Head of caudate nucleus (tissue), 42 donors: ENCODE measurements around the gene B9D1.

Source experiments
- DNase-seq, 42 donors: peaks; one replicate each; pipeline versions ENCODE4 v3.0.0 to v3.0.0-alpha.2; 2020 to 2021; ENCODE audit warnings: mixed read lengths in 7 of 42
- intact Hi-C: fragments of 100-400 bp; cut with DNase I; formaldehyde crosslinking; loops from one replicate; pipeline ENCODE4 v1.15.0; 2022

B9D1 gene

DNA sequence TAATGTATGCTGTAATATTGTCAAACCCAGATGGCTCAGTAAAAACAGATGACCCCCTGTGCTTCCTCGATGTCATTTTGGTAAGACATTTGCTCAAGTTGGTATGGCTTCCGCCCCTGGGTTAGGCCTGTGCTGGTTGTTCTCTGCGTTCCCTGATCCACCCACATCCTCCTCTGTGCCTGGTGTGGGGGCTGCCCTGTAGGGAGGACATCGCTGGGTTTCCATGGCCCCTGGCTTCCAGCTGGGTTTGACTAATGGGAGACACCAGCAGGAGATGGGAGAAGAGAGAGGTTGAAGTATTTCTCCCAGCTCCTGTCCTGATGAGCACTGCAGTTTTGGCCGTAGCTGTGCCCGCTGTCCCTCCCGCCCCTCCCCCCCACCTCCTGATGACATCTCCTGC lies 28.9 kb upstream of the B9D1 start:
- peak in 2 of 42 donors; percentile 8 to 13 for DNase-seq

DNA sequence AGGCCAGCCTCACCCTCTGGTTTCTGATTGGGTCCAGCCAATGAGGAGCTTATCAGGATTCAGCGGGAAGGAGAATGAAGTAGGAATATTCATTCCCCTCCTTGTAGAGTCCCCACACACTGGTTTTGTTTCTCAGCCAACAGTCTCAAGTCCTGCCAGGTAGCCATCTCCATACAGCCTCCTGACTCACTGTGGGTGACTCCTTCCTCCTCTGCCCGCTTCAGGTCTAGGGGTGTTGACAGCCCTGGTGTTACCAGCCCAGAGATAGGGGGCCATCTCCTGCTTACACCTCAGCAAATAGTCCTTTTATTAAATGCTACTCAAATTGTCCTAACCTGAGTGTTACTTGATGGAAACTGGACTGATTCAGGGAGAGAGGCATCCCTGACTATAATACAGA lies 28.4 kb upstream of the B9D1 start:
- intact Hi-C loops, result no loop called here
- DNase-seq, result peak in 3 of 42 donors; percentile 0 to 13 (median 5)

More for the DNA sequence above, 28.9 kb upstream of the B9D1 start:
- intact Hi-C loops, result no loop called here

DNA sequence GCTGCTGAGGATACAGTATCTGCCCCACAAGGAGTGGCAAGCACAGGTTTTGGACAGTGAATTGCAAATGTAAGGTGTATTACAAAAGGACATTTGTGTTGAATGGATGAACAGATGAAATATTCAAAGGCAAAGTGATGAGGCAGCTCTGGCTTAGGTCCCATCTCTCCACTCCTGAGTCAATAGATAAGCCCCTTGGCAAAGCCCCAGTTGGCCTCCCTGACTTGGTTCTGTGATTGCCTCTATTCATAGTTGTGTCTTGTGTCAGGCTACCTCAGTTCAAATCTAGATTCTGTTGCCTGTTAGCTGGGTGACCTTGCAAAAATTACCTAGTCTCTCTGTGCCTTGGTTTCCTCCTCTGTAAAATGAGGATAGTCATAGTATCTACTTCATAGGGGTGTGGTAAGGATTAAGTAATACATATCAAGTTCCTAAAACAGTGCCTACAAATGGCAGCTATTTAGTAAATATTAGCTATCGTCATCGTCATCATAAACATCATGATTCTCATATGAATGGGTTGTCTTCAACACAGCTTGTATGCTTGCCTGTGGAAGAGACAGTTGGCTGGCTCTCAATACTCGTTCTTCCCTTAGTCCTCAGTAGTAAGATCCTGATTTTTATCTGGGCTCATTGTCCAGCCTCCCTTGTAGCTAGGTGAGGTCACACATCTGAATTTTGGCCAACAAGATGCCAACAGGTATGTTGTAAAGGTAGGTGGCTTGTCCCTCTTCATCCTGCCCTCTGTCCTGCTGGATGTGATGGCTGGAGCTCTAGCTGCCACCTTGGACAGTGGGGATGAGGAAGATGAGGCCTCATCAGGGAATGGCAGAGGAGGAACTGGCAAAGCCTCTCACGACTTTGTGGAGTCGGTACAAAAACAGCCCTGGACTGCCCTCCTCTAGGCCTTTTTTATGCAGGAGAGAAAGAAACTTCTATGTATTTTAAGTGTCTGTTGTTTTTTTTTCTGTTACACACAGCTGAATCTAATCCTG lies 26.6 kb upstream of the B9D1 start:
- DNase-seq, result peak in 3 of 42 donors; percentile 10 to 20 (median 12)
- intact Hi-C loops, result no loop called here

DNA sequence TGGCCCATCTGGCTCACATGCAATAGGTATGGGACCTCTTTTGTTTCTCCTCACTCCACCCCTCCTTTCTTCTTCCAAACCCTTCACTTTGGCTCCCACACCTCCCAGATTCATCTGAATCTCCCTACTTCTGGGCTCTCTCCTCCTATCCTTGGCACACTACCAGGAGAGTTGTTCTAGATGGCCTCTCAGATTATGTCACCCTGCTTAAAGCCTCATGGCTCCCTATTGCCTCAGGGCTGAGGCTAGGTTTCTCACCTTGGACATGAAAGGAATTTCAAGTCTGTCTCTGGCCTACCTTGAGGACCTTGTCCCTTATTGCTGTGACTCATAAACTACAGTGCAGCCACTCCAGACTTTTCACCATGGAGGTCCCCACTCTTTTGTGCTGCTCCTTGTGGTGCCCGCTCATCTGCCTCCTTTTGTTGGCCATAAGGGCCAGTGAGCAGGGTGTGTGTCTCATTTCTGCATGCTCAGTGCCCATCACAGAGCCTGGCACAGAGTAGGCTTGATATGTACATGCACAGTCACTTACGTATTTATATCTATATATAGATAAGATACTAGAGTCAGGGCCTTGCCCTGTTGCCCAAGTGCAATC lies 25.5 kb upstream of the B9D1 start:
- DNase-seq, result peak in 3 of 42 donors; percentile 1 to 13 (median 13)
- intact Hi-C loops, result no loop called here

- intact Hi-C loops, result no loop called here
Observed at GRCh38 chr17:19386974-19387920, 24.7 kb upstream of the B9D1 start, which contains the start of gene MFAP4. Gene MFAP4, minus strand, starts transcription at chr17:19387190. Its CDS starts 35 bp downstream, at chr17:19387155.

DNA sequence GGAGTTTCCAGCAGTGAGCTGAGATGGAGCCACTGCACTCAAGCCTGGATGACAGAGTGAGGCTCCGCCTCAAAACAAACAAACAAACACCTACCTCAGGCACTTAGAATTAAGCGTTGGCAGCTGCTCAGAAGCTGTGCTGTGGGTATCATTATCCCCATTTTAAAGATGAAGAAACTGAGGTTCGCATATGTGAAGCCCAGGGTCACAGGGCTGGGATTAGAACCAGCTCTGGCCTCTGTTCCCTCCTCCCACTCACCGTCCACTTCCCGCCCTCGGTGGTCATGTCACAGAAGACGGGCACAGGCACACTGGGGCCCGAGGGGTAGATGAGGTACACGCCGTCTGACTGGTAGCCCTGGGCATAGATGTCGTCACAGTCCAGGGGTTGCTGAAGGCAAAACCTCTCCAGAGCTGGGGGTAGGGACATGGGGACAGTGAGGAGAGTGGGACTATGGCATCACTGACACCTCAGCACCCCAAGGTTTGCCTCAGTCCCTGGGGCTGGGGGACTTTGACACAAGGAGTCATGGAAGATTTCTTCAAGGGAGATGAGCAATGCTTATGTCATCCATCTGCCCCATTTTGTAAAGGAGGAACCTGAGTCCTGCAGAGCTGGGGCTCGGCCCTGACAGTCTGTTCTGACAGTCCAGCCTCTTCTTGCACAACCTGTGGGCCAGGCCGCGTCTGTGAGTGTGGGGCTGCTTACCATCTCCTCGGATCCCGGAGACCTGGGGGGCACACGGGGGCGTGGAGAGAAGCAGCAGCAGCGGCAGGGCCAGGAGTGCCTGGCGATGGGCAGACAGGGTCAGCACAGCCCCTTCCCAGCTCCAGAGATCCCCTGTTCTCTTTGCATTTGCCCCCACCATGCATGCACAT lies 23.8 kb upstream of the B9D1 start:
- peak in 5 of 42 donors; percentile 39 to 66 (median 48) for DNase-seq
- intact Hi-C loops, result no loop called here

More at GRCh38 chr17:19386974-19387920, 24.7 kb upstream of the B9D1 start, which contains the start of gene MFAP4:
- DNase-seq, result peak in 21 of 42 donors; percentile 34 to 78 (median 51)

DNA sequence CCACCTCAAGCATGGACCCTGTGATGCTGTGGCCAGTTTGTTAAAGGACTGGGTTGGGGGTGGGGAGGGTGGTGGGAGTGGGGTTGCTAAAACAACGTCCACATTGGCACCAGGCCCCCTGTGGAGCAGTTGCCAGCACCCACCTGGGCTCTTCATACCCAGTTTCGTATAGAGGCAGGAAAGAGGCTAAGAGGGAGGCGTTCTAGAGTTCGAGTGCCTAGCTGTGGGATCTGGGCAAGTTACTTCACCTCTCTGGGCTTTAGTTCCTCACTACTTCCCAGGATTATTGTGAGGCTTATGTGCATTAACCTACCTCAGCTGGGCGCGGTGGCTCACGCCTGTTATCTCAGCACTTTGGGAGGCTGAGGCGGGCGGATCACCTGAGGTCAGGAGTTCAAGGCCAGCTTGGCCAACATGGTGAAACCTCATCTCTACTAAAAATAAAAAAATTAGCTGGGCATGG lies 23.0 kb upstream of the B9D1 start:
- intact Hi-C loops, result no loop called here
- peak in 2 of 42 donors; percentile 29 to 33 for DNase-seq

GRCh38 chr17:19384723-19385391 lies 22.3 kb upstream of the B9D1 start:
- intact Hi-C loops, result no loop called here
- peak; percentile 72 to 97 (median 89) for DNase-seq

DNA sequence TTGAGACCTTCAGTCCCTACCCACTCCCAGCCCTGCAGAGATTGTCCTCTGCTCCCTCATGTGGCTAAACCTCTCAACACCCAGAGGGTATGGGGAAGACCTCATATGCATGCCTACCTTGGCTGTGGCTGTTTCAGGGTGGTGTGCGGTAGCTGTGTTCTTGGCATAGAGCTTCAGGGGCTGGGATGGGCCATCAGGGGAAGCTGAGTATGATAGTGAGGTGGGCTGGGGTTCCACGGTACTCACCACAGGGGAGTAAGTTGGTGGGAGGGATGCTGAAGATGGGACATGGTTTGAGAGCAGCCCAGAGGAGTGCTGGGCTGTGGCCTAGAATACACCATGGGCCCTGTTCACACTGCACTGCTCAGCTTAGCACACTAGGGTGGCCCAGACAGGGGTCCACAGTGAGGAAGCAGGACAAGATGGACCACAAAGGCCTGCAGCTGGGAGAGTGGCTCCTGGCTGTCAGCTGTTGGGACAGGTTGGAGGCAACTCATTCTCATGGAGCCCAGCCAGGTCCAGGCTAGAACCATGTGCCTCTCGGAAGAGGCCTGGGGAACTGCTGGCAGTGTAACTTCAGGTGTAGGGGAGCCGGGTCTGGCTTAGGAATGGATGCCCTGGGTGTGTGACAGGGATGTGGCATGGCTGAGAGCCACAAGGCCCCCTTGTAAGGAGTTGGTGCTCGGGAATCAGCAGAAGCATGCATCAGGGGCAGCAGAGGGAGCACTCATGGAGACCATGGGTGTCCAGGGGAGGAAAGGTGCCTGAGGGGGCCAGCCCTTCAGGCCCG lies 21.4 kb upstream of the B9D1 start:
- peak in 1 of 42 donors; percentile 40 for DNase-seq
- intact Hi-C loops, result no loop called here

GRCh38 chr17:19382531-19383444 lies 20.3 kb upstream of the B9D1 start:
- intact Hi-C loops, result no loop called here
- peak in 2 of 42 donors; percentile 8 to 23 for DNase-seq

DNA sequence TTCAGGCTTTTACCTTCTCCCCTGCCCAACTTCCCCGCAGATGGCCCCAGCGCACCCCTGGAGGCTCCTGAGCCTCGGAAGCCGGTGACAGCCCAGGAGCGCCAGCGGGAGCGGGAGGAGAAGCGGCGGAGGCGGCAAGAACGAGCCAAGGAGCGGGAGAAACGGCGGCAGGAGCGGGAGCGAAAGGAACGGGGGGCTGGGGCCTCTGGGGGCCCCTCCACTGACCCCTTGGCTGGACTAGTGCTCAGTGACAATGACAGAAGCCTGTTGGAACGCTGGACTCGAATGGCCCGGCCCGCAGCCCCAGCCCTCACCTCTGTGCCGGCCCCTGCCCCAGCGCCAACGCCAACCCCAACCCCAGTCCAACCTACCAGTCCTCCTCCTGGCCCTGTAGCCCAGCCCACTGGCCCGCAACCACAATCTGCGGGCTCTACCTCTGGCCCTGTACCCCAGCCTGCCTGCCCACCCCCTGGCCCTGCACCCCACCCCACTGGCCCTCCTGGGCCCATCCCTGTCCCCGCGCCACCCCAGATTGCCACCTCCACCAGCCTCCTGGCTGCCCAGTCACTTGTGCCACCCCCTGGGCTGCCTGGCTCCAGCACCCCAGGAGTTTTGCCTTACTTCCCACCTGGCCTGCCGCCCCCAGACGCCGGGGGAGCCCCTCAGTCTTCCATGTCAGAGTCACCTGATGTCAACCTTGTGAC lies 19.4 kb upstream of the B9D1 start:
- intact Hi-C loops, result no loop called here
- DNase-seq, result peak in 2 of 42 donors; percentile 9 to 33

DNA sequence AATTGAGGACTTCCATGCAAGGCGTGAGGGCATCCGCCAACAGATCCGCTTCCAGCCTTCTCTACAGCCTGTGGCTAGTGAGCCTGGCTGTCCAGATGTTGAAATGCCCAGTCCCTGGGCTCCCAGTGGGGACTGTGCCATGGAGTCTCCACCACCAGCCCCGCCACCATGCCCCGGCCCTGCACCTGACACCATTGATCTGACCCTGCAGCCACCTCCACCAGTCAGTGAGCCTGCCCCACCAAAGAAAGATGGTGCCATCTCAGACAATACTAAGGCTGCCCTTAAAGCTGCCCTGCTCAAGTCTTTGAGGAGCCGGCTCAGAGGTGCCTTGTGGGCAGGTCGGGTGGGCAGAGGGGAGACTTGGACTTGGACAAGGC lies 18.8 kb upstream of the B9D1 start:
- no peak for DNase-seq
- intact Hi-C loops, result no loop called here

- DNase-seq, result peak in 3 of 42 donors; percentile 5 to 39 (median 16)
- intact Hi-C loops, result no loop called here
Observed at GRCh38 chr17:19380481-19381301, 18.2 kb upstream of the B9D1 start.
